GM12874 (cell line): ENCODE measurements around the gene KLHL40.

Experiments used
- CTCF ChIP-seq: IDR thresholded peaks from 2 replicates; pipeline ENCODE4 v1.5.1; 2011; ENCODE audit warnings: low read depth, mild to moderate bottlenecking, control low read depth, low read length, moderate library complexity; ENCODE audit not compliant: insufficient read depth

KLHL40 gene

GRCh38 chr3:42653560-42654330, 31.6 kb upstream of the KLHL40 start, which contains the start of gene ZBTB47:
Gene ZBTB47 (plus strand): TSS chr3:42653697. CDS start chr3:42658356, 4,659 bp downstream.
- TF ChIP-seq CTCF: no peak

- TF ChIP-seq CTCF: no peak
Observed at GRCh38 chr3:42654331-42655201, 30.8 kb upstream of the KLHL40 start.

GRCh38 chr3:42655331-42655888, 29.9 kb upstream of the KLHL40 start:
- no peak for TF ChIP-seq CTCF

GRCh38 chr3:42655980-42656679, 29.2 kb upstream of the KLHL40 start:
- no peak for TF ChIP-seq CTCF

GRCh38 chr3:42656680-42657610, 28.4 kb upstream of the KLHL40 start:
- TF ChIP-seq CTCF: no peak

GRCh38 chr3:42657675-42658074, 27.7 kb upstream of the KLHL40 start:
- no peak for TF ChIP-seq CTCF
